Skeletal muscle cell (primary cell): Measurements from ENCODE around the gene ACTRT3.
"Not testable (repeated sequence)": the region's sequence is repeated elsewhere in the genome, so short reads cannot be mapped to it uniquely, and the experiment has no call there.

Experiments used
- DNase-seq: peaks from one replicate; pipeline ENCODE4 v3.0.0-alpha.2; 2010; ENCODE audit warnings: low read depth
- H3K4me3 ChIP-seq: 2 replicates; pipeline ENCODE4 v1.5.1; 2011; ENCODE audit warnings: low read depth, mild to moderate bottlenecking, control low read depth, low read length, moderate library complexity

The ACTRT3 gene

DNA sequence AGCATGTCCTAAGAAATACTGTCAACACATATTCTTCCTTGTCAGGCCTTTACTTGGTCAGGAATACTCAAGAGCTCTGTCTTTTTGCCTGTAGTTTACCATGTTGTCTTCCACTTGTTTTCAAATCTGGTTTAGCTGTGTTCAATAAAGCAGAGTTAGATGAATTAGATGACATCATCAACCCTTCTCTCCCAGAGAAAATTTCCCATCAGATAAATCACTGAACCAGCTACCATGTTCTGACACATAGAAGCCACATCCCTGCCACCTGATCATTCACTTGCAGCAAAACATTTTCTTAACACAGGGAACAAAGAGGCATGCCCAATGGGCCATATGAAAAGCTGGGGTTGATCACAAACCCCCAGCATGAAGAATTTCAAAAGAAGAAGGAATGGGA is 46.6 kb downstream of the ACTRT3 start:
- no peak overlapping the region for H3K4me3 ChIP-seq
- DNase-seq = no peak

DNA sequence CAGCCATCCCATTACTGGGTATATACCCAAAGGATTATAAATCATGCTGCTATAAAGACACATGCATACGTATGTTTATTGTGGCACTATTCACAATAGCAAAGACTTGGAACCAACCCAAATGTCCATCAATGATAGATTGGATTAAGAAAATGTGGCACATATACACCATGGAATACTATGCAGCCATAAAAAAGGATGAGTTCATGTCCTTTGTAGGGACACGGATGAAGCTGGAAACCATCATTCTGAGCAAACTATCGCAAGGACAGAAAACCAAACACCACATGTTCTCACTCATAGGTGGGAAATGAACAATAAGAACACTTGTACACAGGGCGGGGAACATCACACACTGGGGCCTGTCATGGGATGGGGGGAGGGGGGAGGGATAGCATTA is 50.9 kb downstream of the ACTRT3 start:
- not testable (repeated sequence) for DNase-seq, H3K4me3 ChIP-seq
